Caco-2 (cell line): ENCODE data around the gene DRD1. TPM values are rescaled to one million over a fixed set of nuclear protein-coding genes. Genes with fewer than 3 reads are reported as not detected.
"Not testable (repeated sequence)": the region's sequence is repeated elsewhere in the genome, so short reads cannot be mapped to it uniquely, and the experiment has no call there.

Source experiments
- BruUV-seq: library from RNA; stranded (reverse); fragments of 400-500 nt; replicated peaks from 2 replicates; lab custom pipeline; 2021; lab: Mats Ljungman, UMichigan
- CTCF ChIA-PET: fragments of 300-600 bp; sonication (Branson Sonifier 250); formaldehyde crosslinking; loops from one replicate; lab custom pipeline; 2022; ENCODE audit warnings: antibody characterized with exemption; lab: Charles Lee
- POLR2A ChIA-PET: fragments of 300-600 bp; sonication (Branson Sonifier 250); formaldehyde crosslinking; loops from one replicate; lab custom pipeline; 2022; ENCODE audit warnings: antibody characterized with exemption; lab: Charles Lee
- DNase-seq, 2 experiments: peaks; one replicate each; pipeline versions ENCODE4 v3.0.0 to v3.0.0-alpha.2; 2020 to 2022
- H3K27me3 ChIP-seq: replicated peaks from 2 replicates; pipeline ENCODE4 v1.6.0; 2011; ENCODE audit warnings: low read length; ENCODE audit not compliant: control insufficient read depth, insufficient read depth
- H3K36me3 ChIP-seq: 2 replicates; pipeline ENCODE4 v1.5.1; 2011; ENCODE audit warnings: low read length; ENCODE audit not compliant: control insufficient read depth, insufficient read depth
- H3K4me1 ChIP-seq: fragments of 250-450 bp; sonication (Bioruptor Pico); 2 replicates; pipeline ENCODE4 v1.5.1; 2020; ENCODE audit warnings: mild to moderate bottlenecking
- H3K4me3 ChIP-seq: 2 replicates; pipeline ENCODE4 v1.5.1; 2011; ENCODE audit warnings: low read depth, mild to moderate bottlenecking, control low read depth, low read length
- H3K9me3 ChIP-seq: fragments of 250-450 bp; sonication (Bioruptor Pico); 2 replicates; pipeline ENCODE4 v1.5.1; 2020; ENCODE audit warnings: mild to moderate bottlenecking, moderate library complexity
- H3K27ac Mint-ChIP-seq: one replicate; pipeline ENCODE4 v1.8.0; 2022; ENCODE audit warnings: mixed read lengths; ENCODE audit not compliant: unreplicated experiment
- H3K27me3 Mint-ChIP-seq: one replicate; pipeline ENCODE4 v1.8.0; 2022; ENCODE audit warnings: mixed read lengths; ENCODE audit not compliant: insufficient read depth, unreplicated experiment
- H3K36me3 Mint-ChIP-seq: one replicate; pipeline ENCODE4 v1.8.0; 2022; ENCODE audit warnings: mild to moderate bottlenecking, mixed read lengths; ENCODE audit not compliant: insufficient read depth, unreplicated experiment
- H3K4me1 Mint-ChIP-seq: one replicate; pipeline ENCODE4 v1.8.0; 2022; ENCODE audit warnings: low read depth, mixed read lengths; ENCODE audit not compliant: unreplicated experiment
- H3K4me3 Mint-ChIP-seq: one replicate; pipeline ENCODE4 v1.8.0; 2022; ENCODE audit warnings: mild to moderate bottlenecking, moderate library complexity, mixed read lengths; ENCODE audit not compliant: unreplicated experiment
- H3K9me3 Mint-ChIP-seq: one replicate; pipeline ENCODE4 v1.8.0; 2022; ENCODE audit warnings: mixed read lengths; ENCODE audit not compliant: unreplicated experiment
- intact Hi-C: fragments of 100-400 bp; cut with micrococcal nuclease; formaldehyde crosslinking; loops from one replicate; pipeline ENCODE4 v1.10.0; 2022; ENCODE audit not compliant: unreplicated experiment
- total RNA-seq: library from RNA; stranded (reverse); gene quantifications from 2 replicates; pipeline ENCODE4 v1.2.3, GENCODE V29; 2022
- TF ChIP-seq, protein P1 (sequence below), 2 experiments: fragments of 200-600 bp in 1 of 2; IDR thresholded peaks; 1 replicate in 1 of 2; 2 replicates in 1 of 2; pipeline versions ENCODE4 v1.5.1 to v1.8.0; 2011 to 2022; ENCODE audit warnings: antibody characterized with exemption in 1 of 2, control low read depth in 1 of 2, inconsistent platforms in 1 of 2, low read depth in 1 of 2, low read length in 1 of 2, mild to moderate bottlenecking in 1 of 2, moderate library complexity in 1 of 2; ENCODE audit not compliant: insufficient read depth in 1 of 2, severe bottlenecking in 1 of 2, unreplicated experiment in 1 of 2

Gene DRD1
- total RNA-seq, 1 experiment from 2014 or later: not detected

DNA sequence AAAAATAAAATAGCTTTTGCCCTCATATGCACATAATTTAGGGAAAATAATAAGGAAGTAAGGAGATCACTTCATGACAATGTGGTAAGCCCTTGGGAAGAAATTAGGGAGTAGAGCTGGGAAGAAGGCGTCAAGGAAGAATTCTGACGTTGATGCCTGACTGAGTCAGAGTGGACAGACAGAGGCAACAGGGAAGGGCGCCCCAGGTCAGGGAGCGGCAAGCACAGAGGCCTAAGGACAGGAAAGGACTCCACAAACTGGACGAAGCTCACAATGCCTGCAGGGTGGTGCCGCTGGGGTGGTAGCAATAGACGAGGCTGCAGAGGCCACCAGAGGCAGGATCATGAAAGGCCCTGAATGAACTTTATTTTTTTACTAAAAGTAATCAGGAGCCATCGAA, 7.6 kb downstream of the DRD1 start:
- Histone ChIP-seq H3K4me3 (no peak overlapping the region), H3K27me3 (no peaks in the 10 kb centered on the region), H3K4me1 (no peaks in the 10 kb centered on the region), H3K36me3 (no peaks in the 10 kb centered on the region), H3K9me3 (no peaks in the 10 kb centered on the region)
- BruUV-seq: no TSS peak
- Mint-ChIP-seq H3K9me3 (no peaks in the 10 kb centered on the region), H3K27me3 (no peaks in the 10 kb centered on the region), H3K4me1 (peaks cover 6% of the 10 kb centered on the region), H3K36me3 (no peaks in the 10 kb centered on the region), H3K4me3 (no peak overlapping the region), H3K27ac (no peak overlapping the region)
- TF ChIP-seq, protein P1, sequence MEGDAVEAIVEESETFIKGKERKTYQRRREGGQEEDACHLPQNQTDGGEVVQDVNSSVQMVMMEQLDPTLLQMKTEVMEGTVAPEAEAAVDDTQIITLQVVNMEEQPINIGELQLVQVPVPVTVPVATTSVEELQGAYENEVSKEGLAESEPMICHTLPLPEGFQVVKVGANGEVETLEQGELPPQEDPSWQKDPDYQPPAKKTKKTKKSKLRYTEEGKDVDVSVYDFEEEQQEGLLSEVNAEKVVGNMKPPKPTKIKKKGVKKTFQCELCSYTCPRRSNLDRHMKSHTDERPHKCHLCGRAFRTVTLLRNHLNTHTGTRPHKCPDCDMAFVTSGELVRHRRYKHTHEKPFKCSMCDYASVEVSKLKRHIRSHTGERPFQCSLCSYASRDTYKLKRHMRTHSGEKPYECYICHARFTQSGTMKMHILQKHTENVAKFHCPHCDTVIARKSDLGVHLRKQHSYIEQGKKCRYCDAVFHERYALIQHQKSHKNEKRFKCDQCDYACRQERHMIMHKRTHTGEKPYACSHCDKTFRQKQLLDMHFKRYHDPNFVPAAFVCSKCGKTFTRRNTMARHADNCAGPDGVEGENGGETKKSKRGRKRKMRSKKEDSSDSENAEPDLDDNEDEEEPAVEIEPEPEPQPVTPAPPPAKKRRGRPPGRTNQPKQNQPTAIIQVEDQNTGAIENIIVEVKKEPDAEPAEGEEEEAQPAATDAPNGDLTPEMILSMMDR (IDR thresholded peaks at IDR 0.05; ENCODE audit: insufficient read depth in 1 of 2, low read depth in 1 of 2, low read length in 1 of 2, severe bottlenecking in 1 of 2, unreplicated experiment in 1 of 2): no peak
- ChIA-PET CTCF (no interaction called here), POLR2A (no interaction called here)
- intact Hi-C loops: no loop called here
- DNase-seq: no peak

DNA sequence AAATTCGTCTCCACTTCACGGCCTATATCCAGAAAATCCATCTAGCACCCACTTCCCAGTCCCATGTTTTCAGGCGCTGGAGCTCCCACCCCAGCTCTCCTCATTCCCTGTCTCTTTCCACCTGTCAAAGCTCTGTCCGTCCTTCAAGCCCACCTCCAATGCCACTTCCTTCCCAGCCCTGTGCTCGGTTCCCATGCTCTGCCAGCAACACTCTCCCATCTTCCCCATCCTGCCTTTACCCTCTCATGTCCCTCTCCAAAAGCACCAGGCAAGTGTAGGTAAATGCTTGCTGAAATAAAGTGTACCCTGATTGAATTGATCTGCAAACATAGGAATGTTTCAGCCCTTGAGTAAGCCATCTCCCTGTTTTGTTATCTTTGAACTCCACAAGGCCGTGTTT, 9.2 kb downstream of the DRD1 start:
- Histone ChIP-seq H3K4me3 (no peak overlapping the region), H3K27me3 (no peaks in the 10 kb centered on the region), H3K36me3 (no peaks in the 10 kb centered on the region), H3K9me3 (no peaks in the 10 kb centered on the region), H3K4me1 (no peaks in the 10 kb centered on the region)
- no peak for DNase-seq
- intact Hi-C loops: no loop called here
- Mint-ChIP-seq H3K27me3 (no peaks in the 10 kb centered on the region), H3K36me3 (no peaks in the 10 kb centered on the region), H3K4me3 (no peak overlapping the region), H3K27ac (no peak overlapping the region), H3K4me1 (peaks cover 6% of the 10 kb centered on the region), H3K9me3 (no peaks in the 10 kb centered on the region)
- TF ChIP-seq, protein P1 (IDR thresholded peaks at IDR 0.05; ENCODE audit: insufficient read depth in 1 of 2, low read depth in 1 of 2, low read length in 1 of 2, severe bottlenecking in 1 of 2, unreplicated experiment in 1 of 2): no peak
- no TSS peak for BruUV-seq
- CTCF ChIA-PET: no interaction called here
- POLR2A ChIA-PET: no interaction called here

DNA sequence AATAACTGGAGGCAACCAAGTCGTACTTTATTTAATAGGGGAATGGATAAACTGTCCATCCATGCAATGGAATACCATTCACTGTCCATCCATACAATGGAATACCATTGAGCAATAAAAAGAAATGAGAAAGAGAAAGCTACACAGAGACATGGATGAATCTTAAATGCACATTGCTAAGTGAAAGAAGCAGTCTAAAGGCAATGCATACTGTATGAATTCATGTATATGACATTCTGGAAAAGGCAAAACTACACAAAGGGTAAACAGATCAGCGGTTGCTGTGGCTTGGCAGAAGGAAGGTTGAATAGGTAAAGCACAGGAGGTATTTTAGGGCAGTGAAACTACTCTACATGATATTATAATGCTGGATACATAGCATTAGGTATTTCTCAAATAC, 16.2 kb downstream of the DRD1 start:
- no peak for DNase-seq
- ChIA-PET POLR2A (no interaction called here), CTCF (no interaction called here)
- H3K4me3 Mint-ChIP-seq: no peak overlapping the region
- no peak overlapping the region for H3K27ac Mint-ChIP-seq
- H3K36me3 ChIP-seq: no peaks in the 10 kb centered on the region
- H3K4me1 ChIP-seq: no peaks in the 10 kb centered on the region
- TF ChIP-seq, protein P1 (IDR thresholded peaks at IDR 0.05; ENCODE audit: insufficient read depth in 1 of 2, low read depth in 1 of 2, low read length in 1 of 2, severe bottlenecking in 1 of 2, unreplicated experiment in 1 of 2): no peak
- intact Hi-C loops: no loop called here
- BruUV-seq: no TSS peak
- no peaks in the 10 kb centered on the region for H3K4me1 Mint-ChIP-seq
- no peak overlapping the region for H3K4me3 ChIP-seq
- H3K27me3 ChIP-seq: no peaks in the 10 kb centered on the region
- H3K36me3 Mint-ChIP-seq: no peaks in the 10 kb centered on the region
- H3K9me3 ChIP-seq: no peaks in the 10 kb centered on the region
- H3K27me3 Mint-ChIP-seq: peaks cover 2% of the 10 kb centered on the region
- H3K9me3 Mint-ChIP-seq: peaks cover 19% of the 10 kb centered on the region

DNA sequence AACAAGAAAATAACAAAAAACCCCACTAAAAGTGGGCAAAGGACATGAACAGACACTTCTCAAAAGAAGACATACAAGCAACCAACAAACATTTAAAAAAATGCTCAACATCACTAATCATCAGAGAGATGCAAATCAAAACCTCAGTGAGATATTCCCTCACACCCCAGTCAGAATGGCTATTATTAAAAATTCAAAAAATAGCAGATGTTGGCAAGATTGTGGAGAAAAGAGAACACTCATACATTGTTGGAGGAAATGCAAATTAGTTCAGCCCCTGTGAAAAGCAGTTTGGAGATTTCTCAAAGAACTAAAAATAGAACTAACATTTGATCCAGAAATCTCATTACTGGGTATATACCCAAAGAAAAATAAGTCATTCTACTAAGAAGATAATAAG, 19.4 kb downstream of the DRD1 start:
- H3K36me3 ChIP-seq, H3K4me1 Mint-ChIP-seq, H3K27me3 ChIP-seq, H3K4me3 ChIP-seq, H3K4me3 Mint-ChIP-seq, POLR2A ChIA-PET, H3K4me1 ChIP-seq, H3K36me3 Mint-ChIP-seq, DNase-seq, H3K9me3 ChIP-seq, BruUV-seq, intact Hi-C loops, H3K27ac Mint-ChIP-seq, H3K27me3 Mint-ChIP-seq, CTCF ChIA-PET: not testable (repeated sequence)
- peaks cover 41% of the 10 kb centered on the region for H3K9me3 Mint-ChIP-seq
